IPS-11a (cell line): Measurements from ENCODE around the gene IFI44L.

ENCODE experiments used
- H3K4me3 ChIP-seq: one replicate; pipeline ENCODE4 v1.5.1; 2013; ENCODE audit warnings: low read depth, low read length, control low read depth

Gene IFI44L

DNA sequence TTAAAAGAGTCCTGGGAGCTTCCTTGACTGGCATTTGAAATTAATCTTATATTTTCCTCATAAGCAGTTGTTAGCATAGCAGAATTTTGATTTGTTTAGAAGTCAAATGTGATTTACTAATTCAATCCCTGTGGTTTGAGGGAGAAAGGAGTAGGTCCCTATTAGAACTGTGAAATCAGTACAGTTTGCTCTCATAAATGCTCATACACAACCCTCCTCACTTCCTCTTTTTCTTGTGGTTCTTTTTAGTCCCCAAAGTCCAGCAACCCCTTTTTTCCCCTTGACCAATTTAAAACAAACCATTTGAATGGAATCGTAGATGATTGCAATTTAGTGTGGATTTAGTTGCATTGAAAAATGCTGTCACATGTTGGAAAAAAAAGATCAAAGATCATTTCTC lies 20.2 kb downstream of the IFI44L start:
- no peak overlapping the region for H3K4me3 ChIP-seq

DNA sequence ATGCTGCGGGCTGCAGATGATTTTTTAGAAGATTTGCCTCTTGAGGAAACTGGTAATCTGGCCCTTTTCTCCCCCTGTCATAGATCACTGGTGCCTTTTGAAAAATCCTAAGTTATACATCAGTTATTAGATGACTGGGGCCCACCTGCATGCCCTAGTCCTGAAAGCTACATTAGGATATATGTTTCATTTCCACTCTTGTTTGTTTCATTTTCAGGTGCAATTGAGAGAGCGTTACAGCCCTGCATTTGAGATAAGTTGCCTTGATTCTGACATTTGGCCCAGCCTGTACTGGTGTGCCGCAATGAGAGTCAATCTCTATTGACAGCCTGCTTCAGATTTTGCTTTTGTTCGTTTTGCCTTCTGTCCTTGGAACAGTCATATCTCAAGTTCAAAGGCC lies 21.3 kb downstream of the IFI44L start:
- H3K4me3 ChIP-seq = no peak overlapping the region

DNA sequence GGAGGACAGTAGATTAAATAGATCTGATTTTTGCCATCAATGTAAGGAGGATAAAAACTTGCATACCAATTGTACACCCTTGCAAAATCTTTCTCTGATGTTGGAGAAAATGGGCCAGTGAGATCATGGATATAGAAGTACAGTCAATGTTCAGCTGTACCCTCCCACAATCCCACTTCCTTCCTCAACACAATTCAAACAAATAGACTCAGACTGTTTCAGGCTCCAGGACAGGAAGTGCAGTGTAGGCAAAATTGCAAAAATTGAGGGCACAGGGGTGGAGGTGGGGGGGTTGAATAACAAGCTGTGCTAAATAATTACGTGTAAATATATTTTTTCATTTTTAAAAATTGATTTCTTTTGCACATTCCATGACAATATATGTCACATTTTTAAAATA lies 25.5 kb downstream of the IFI44L start:
- no peak overlapping the region for H3K4me3 ChIP-seq

DNA sequence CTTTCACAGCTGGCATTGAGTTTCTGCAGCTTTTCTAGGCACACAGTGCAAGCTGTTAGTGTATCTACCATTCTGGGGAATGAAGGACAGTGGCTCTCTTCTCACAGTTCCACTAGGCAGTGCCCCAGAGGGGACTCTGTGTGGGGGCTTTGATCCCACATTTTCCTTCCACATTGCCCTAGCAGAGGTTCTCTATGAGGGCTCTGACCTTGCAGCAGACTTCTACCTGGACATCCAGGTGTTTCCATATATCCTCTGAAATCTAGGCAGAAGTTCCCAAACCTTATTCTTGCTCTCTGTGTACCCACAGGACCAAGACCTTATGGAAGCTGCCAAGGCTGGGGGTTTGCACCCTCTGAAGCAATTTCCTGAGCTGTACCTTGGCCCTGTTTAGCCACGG lies 27.0 kb downstream of the IFI44L start:
- no peak overlapping the region for H3K4me3 ChIP-seq

DNA sequence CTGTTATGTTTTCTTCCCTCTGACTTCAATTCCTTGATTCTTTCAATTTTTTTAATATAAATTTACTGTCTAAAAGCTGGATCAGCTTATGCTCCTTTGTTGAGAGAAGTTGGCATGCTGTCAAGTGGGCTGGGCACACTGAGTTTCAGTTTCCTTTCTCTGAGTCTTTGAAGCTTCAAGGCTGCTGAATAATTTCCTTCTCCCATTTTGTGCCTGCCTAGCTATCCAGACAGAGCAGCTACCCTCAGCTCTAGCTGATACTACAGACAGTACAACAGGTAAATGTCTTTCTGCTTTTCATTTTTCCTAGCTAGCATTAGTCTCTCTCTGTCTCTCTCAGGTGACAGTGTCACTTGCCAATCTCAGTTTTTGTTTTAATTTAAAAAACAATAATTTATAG lies 29.4 kb downstream of the IFI44L start, which contains the start of gene IFI44:
Gene IFI44 (plus strand): TSS at position 204 of the 400 bp plus-strand sequence. CDS start 365 bp downstream, outside the sequence.
- H3K4me3 ChIP-seq = no peak within 1 kb of the TSS

DNA sequence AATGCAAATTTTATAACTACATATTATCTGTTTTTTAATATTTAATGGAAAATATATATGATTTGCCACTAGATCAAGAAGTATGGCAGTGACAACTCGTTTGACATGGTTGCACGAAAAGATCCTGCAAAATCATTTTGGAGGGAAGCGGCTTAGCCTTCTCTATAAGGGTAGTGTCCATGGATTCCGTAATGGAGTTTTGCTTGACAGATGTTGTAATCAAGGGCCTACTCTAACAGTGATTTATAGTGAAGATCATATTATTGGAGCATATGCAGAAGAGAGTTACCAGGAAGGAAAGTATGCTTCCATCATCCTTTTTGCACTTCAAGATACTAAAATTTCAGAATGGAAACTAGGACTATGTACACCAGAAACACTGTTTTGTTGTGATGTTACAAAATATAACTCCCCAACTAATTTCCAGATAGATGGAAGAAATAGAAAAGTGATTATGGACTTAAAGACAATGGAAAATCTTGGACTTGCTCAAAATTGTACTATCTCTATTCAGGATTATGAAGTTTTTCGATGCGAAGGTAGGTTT lies 29.9 kb downstream of the IFI44L start:
- no peak overlapping the region for H3K4me3 ChIP-seq

DNA sequence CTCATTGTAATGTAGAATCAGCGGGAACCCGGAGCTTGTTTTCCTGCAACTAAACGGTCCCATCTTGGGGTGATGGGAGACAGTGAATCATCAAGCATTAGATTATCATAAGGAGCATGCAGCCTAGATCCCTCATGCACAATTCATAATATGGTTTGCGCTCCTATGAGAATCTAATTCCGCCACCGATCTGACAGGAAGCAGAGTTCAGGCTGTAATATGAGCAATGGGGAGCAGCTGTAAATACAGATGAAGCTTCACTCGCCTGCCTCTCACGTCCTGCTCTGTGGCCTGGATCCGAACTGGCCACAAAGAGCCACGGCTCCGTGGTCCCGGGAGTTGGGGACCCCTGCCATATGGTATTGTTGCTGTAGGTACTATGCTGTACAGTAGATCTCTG lies 31.0 kb downstream of the IFI44L start:
- no peak overlapping the region for H3K4me3 ChIP-seq

DNA sequence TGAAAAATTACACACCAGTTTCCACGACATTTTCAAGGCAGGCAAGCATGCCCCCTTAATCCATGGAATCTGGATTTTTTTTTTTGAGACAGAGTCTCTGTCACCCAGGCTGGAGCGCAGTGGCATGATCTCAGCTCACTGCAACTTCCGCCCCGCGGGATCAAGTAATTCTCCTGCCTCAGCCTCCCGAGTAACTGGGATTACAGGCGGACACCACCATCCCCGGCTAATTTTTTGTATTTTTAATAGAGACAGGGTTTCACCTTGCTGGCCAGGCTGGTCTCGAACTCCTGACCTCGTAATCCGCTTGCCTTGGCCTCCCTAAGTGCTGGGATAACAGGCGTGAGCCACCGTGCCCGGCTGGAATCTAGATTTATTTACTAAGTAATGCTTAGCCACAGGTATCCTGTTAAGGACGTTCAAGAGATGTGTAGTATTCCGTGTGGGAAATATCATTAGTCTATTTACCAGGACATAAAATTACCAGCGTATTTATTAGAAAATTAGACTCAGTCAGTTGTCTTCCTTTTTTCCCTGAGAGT lies 31.8 kb downstream of the IFI44L start:
- H3K4me3 ChIP-seq = no peak overlapping the region

DNA sequence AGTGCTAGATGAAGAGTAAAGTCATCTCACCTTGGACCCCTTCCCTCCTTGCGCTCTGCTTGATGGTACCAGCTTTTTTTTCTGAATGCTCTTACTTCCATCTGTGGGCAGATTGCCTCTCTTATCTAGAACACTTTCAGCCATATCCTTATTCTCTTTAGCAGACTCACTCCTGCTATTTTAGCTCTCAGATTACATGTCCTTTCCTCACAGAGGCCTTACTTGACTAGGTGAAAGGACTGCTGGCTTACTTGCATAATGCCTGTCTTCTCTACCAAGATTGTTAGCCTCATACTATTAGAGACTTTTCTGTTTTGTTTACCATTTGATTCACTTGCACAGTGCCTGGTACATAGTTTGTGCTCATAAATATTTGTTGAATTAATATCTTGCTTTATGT lies 38.7 kb downstream of the IFI44L start:
- H3K4me3 ChIP-seq = no peak overlapping the region

DNA sequence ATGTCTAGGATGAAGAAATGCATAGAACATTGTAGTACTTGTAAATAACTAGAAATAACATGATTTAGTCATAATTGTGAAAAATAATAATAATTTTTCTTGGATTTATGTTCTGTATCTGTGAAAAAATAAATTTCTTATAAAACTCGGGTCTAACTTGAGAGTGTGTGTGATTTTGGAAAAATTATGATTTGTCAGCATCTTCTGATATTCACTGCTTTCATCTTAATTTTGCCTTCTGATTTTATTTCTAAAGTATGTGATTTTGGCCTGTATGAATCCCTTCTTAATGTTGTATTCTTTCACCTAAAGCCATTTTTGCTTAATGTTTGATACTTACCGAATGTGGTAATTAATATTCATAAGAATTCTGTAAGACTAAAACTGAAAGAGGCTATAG lies 43.7 kb downstream of the IFI44L start:
- no peak overlapping the region for H3K4me3 ChIP-seq

DNA sequence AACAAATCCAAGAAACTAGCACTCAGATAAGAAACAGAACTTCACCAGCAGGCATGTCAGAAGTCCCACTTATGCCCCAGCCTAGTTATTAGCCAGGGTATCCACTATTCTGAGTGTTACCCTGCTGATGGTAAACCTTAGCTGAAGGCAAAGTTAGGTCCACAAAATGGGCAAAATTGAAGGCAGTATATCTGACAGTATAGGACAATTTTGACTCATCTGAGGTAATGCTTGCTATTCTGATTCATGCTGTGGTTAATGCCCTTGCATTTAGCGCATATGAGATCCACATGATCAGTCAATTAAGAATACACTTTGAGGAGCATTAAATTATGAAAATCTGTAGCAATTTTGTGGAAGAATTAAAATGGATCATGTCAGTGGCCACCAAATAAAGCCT lies 44.5 kb downstream of the IFI44L start:
- H3K4me3 ChIP-seq = no peak overlapping the region

DNA sequence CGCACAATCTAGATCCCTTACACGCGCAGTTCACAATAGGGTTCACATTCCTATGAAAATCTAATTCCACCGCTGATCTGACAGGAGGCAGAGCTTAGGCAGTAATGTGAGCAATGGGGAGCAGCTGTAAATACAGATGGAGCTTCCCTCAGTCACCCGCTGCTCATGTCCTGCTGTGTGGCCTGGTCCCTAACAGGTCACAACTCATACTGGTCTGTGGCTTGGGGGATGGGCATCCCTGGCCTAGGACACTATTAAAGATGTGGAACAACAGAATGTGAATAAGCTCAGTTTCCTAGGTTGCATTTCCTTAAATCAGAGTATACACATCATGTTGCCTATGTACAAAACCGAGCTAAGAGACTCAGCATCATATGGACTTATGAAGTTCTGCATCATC lies 45.6 kb downstream of the IFI44L start:
- H3K4me3 ChIP-seq = no peak overlapping the region

DNA sequence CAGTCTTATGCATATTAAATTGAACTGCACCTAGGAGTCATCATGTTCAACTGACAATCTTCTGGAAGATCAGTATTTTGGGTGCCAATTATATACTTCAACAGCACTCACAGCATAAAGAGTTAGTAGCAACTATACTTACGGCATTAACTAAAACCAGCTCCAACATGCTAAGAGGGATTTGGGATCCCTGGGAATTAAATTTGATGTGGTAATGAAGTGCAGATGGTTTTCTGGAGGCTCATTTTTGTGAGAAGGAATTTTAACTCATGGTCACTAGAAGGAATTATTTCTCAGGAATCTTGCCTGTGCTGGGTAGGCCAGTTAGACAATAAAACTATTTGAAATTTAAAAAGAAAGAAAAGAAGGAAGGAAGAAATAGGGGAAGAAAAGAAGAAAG lies 47.7 kb downstream of the IFI44L start:
- H3K4me3 ChIP-seq = no peak overlapping the region

DNA sequence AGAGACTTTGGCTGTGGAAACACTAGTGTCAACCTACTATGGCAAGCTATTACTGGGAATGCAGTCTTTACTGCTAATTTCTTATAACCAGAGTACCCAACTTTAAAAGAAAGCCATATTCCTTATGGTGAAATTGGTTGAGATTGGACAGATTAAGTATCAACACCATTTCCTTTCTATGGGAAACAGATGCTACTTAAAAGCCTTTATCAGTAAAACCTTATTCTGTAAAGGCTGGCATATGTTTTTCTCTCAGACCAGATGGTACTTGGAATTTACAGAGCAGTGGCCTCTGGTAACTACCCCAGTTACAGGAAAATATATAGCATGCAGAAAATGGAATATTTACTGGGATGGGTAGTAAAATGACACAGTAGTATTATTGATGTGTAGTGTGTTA lies 48.2 kb downstream of the IFI44L start:
- H3K4me3 ChIP-seq = no peak overlapping the region

DNA sequence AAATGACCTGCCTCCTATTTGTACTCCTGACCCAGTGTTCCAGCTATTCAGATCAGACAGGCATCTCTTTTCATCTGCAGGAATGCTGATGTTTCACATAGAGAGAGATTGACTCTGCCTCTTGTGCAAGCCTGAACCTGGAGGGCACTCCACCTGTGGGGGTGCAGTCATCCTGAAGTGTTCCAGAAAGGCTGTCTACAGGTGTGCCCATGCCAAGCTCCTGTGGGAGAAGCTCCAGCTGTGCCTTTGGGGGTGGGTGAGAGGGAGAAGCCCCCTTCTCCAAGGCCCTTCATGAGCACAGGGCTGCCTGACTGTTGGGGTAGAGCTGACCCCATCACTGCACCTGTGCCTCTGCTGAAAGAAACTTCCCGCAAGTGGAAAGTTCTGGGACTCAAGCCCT lies 52.2 kb downstream of the IFI44L start:
- H3K4me3 ChIP-seq = no peak overlapping the region

DNA sequence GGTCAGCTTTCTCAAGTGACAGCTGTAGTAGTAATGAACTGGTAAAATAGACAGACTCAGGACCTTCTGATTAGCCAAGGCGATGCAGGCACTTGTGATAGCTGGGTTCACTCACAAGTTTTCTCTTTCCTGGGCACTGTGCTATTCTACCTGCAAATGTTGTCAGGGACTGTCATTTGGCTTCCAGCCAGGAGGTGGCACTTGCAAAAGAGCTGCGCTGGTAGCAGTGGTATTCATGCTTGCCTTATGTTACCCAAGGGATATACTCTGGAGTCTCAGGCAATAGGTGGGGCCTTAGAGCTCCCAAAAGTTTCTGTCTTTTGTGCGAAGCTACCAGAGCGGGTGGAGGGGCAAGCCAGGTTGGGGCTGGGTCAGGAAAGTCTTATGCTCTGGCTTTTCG lies 52.9 kb downstream of the IFI44L start:
- no peak overlapping the region for H3K4me3 ChIP-seq

DNA sequence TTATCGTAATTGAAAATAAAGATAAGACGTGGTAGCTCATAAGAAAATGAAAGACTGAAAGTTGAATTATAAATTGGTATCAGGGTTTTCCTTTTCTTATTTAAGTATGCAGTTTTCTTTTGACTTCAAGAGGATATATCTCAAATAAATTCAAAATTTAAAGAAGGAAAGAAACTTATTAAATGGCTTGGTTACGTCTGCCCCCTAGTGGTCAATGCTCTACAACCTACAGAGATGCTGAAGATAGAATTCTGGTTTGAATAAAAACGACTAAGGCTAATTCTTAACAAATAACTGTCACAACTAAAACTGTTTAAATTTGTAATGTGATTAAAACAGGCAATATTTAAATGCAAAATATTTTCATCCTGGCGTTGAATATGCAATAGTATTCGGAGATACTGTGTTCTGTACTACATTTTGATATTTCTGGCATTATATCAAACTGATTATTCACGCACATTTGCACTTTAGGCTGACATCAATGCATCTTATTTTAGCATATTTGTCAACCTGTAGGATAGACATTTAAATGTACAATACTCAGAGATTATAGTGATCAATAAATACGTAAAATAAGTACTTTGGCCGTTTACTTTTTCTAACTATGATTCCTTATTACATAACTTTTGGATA lies 56.2 kb downstream of the IFI44L start:
- H3K4me3 ChIP-seq = no peak overlapping the region

DNA sequence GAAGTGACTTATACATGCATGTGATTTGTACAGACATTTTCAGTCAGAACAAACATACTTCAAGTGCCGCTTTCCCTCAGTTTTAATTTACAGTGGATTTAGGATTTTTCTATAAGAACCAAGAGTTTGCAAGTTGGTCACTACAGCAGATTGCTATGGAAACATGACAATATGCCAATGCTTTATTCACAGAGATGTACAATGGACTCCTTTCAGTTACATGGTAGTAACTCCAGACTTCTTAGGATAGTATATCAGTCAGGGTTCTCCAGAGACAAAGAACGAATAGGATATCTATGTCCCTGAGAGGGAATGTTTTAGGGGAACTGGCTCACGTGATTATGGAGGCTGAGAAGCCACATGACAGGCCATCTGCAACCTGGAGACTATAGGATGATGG lies 56.7 kb downstream of the IFI44L start:
- H3K4me3 ChIP-seq = no peak overlapping the region

DNA sequence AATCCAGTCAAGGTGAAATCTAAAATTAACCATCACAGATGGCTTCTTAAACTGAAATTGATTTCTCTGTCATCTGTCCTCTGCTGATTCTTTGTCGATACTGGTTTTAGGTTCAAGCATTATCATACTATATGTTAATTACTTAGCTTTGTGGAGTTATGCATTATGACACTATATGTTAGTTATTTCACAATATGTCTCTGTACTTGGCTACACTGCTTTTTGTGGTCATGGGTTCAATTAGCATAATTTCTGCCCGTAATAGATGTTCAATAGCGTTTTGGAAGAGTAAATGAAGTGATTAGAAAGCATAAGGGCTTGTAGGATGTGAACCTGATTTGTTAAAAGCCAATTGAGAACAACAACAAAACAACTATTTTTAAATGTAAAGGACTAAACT lies 57.5 kb downstream of the IFI44L start:
- no peak overlapping the region for H3K4me3 ChIP-seq

DNA sequence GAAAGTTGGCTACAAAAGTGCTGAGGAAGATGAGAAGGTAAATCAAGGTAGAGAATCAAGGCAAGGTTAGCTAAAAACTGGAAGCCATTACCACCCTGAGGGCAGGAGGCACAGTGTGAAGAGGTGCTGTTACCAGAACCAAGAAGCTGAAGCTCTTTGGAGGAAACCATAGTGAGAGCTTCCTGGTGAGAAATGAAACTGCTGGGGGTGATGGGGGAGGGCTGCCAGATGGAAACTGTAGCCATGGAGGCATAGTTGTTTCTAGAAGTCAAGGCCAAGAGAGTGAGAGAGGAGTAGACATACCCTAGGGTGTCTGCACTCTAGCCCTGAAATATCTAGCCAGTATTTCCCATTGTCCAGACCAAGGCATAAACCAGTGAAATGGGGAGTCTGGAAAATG lies 58.1 kb downstream of the IFI44L start:
- no peak overlapping the region for H3K4me3 ChIP-seq

DNA sequence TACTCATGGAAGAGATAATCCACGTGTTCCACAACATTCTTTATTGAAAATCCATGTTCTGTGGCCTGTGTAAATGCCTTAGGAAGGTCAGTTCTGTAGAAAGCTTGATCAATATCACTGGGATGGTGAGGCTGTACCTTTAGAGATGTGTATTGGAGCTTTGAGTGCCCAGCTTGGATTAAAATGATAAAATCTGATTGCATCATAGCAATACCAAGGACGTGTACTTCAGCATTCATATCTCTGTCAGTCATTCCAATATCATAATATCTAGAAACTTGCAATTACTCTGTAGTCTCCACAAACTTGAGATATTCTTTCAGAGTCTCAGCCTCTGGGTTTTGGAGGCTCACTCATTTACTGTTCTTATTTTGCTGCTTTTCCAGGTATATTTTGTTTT lies 61.0 kb downstream of the IFI44L start:
- no peak overlapping the region for H3K4me3 ChIP-seq

DNA sequence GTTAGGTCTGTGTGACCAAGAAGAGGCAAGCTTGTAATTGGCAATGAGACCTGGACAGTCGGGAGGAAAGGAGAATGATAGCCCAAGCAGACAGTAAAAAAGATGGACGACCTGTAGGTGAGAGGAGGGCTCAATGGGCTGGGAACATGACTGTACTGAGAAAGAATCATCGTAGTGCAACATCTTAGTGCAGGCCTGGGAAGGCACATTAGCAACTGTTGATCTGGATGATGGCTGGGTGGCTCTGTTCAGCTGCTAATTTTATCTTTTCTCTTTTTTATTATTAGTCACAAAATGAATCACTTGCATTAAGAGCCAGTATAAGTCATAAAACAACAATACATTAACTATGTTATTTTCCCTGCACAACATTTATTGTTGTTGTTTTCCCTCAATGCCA lies 62.2 kb downstream of the IFI44L start:
- no peak overlapping the region for H3K4me3 ChIP-seq

DNA sequence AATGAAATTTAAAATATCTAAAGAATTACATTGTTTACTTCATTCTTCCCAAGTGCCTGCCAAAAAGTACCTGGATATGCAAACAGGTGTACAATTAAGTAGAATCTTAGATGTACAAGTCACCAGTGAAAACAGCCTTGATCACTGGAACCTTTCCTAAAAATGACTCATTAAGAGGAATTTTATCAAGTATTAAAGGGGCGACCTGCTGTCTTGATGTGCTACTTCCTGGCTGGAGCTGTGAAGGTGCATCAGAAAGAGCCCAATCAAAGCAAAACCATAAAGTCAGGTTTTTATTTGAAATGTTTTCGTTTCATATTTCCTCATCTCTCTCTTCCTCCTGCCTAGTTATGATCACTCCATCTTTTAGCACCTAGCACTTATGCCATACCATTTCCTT lies 62.8 kb downstream of the IFI44L start:
- no peak overlapping the region for H3K4me3 ChIP-seq
